ENCODE data around the gene ACOT13.

- TF ChIP-seq CTCF (IDR thresholded peaks at IDR 0.05), result no peak
- no peak for TF ChIP-seq ZFX (IDR thresholded peaks at IDR 0.05; ENCODE audit: borderline replicate concordance)
These were observed 46.2 kb upstream of the ACOT13 start for GRCh38 chr6:24620637-24621036.

All from 22Rv1 (cell line).